Measurements from ENCODE around the gene POC1B.

POC1B gene

DNA sequence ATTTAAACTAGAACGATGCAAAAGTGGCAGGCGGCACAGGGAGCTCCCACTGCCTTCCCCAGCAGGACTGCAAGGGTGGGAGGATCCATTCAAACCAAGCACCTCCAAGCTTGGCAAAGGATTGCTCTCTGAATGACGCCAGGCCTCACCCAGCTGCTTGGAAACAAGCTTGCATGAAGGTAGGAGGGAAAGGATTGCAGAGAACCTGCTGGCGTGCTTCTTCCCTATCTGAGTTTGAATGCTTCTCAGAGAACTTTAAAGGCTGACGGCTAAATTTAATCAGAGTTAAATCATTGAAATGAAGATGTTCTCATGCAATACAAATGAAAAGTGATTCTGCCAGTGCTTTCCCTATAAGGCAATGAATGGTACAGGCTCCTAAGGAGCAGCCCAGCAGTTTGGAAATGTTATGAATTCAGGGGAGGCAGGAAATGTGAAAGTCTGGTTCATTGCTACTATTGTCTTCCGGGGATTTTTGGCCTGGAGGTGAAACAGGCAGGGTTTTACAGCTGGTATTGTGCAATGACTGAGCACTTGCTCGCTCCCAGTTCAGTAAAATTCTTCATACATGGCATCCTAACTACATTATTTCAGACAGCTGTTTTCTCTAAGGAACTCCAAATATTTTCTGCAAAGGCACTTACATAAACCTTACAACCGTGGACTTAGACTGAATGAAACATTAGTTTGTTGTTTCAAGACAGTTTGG lies 141.6 kb downstream of the POC1B start:
- H2BK120ac ChIP-seq (ENCODE audit: low read depth, low read length), result no peak overlapping the region
- no peak overlapping the region for H3K23ac ChIP-seq (ENCODE audit: low read length)
- H3K4me3 ChIP-seq (ENCODE audit: low read length), result no peak overlapping the region
- H2AK5ac ChIP-seq (ENCODE audit: low read length), result no peak overlapping the region
- H4K5ac ChIP-seq (ENCODE audit: low read length), result no peak overlapping the region
- H2BK5ac ChIP-seq (ENCODE audit: low read length), result no peak overlapping the region
- no peak overlapping the region for H3K4me2 ChIP-seq (ENCODE audit: low read length)
- H3K4ac ChIP-seq (ENCODE audit: low read depth, low read length), result no peak overlapping the region
- peaks cover 4% of the 10 kb centered on the region for H3K4me1 ChIP-seq (ENCODE audit: control insufficient read depth, low read depth, low read length)
- no peak overlapping the region for H4K8ac ChIP-seq (ENCODE audit: low read depth, low read length)
- WGBS (ENCODE audit: extremely low coverage, insufficient coverage, low lambda C conversion rate), result no CpG with 5 or more reads among the region's 8 CpGs
- DNase-seq, result peak; percentile 63
- H3K27me3 ChIP-seq (ENCODE audit: insufficient read depth, low read length, poor library complexity), result no peaks in the 10 kb centered on the region
- H3K9ac ChIP-seq (ENCODE audit: low read length), result no peak overlapping the region
- no peak overlapping the region for H2BK15ac ChIP-seq (replicated peaks; ENCODE audit: low read depth)
- H3K18ac ChIP-seq (ENCODE audit: low read length), result peak overlapping the region; percentile 2
- no peaks in the 10 kb centered on the region for H3K79me1 ChIP-seq (ENCODE audit: low read length)
- no peaks in the 10 kb centered on the region for H3K79me2 ChIP-seq (ENCODE audit: control insufficient read depth, insufficient read depth, low read length)
- no peaks in the 10 kb centered on the region for H3K36me3 ChIP-seq (ENCODE audit: control insufficient read depth, insufficient read depth, low read length)
- no peak overlapping the region for H3K27ac ChIP-seq (ENCODE audit: low read depth, low read length)
- H3K56ac ChIP-seq (ENCODE audit: low read length), result no peak overlapping the region

GRCh38 chr12:89383235-89384049 lies 142.4 kb downstream of the POC1B start:
- H3K36me3 ChIP-seq (ENCODE audit: control insufficient read depth, insufficient read depth, low read length), result no peaks in the 10 kb centered on the region
- no peak overlapping the region for H3K4me3 ChIP-seq (ENCODE audit: low read length)
- whole genome bisulfite sequencing (ENCODE audit: extremely low coverage, insufficient coverage, low lambda C conversion rate), result no CpG with 5 or more reads among the region's 6 CpGs
- DNase-seq, result no peak
- no peaks in the 10 kb centered on the region for H3K27me3 ChIP-seq (ENCODE audit: insufficient read depth, low read length, poor library complexity)
- no peak overlapping the region for H2BK120ac ChIP-seq (ENCODE audit: low read depth, low read length)
- no peak overlapping the region for H4K5ac ChIP-seq (ENCODE audit: low read length)
- no peaks in the 10 kb centered on the region for H3K79me1 ChIP-seq (ENCODE audit: low read length)
- no peak overlapping the region for H2AK5ac ChIP-seq (ENCODE audit: low read length)
- no peak overlapping the region for H3K18ac ChIP-seq (ENCODE audit: low read length)
- H2BK5ac ChIP-seq (ENCODE audit: low read length), result peak overlapping the region; percentile 43
- H3K79me2 ChIP-seq (ENCODE audit: control insufficient read depth, insufficient read depth, low read length), result no peaks in the 10 kb centered on the region
- no peak overlapping the region for H3K9ac ChIP-seq (ENCODE audit: low read length)
- H3K27ac ChIP-seq (ENCODE audit: low read depth, low read length), result no peak overlapping the region
- no peak overlapping the region for H3K4me2 ChIP-seq (ENCODE audit: low read length)
- H3K56ac ChIP-seq (ENCODE audit: low read length), result peak overlapping the region; percentile 40
- peaks cover 4% of the 10 kb centered on the region for H3K4me1 ChIP-seq (ENCODE audit: control insufficient read depth, low read depth, low read length)
- no peak overlapping the region for H3K4ac ChIP-seq (ENCODE audit: low read depth, low read length)
- H3K23ac ChIP-seq (ENCODE audit: low read length), result no peak overlapping the region
- H2BK15ac ChIP-seq (replicated peaks; ENCODE audit: low read depth), result no peak overlapping the region
- H4K8ac ChIP-seq (ENCODE audit: low read depth, low read length), result no peak overlapping the region

- Histone ChIP-seq H3K79me1 (ENCODE audit: low read length) (no peaks in the 10 kb centered on the region), H2AK5ac (ENCODE audit: low read length) (no peak overlapping the region), H4K5ac (ENCODE audit: low read length) (no peak overlapping the region), H3K27me3 (ENCODE audit: insufficient read depth, low read length, poor library complexity) (no peaks in the 10 kb centered on the region), H3K4ac (ENCODE audit: low read depth, low read length) (no peak overlapping the region), H3K79me2 (ENCODE audit: control insufficient read depth, insufficient read depth, low read length) (no peaks in the 10 kb centered on the region), H3K4me2 (ENCODE audit: low read length) (no peak overlapping the region), H2BK15ac (replicated peaks; ENCODE audit: low read depth) (no peak overlapping the region), H2BK120ac (ENCODE audit: low read depth, low read length) (no peak overlapping the region), H3K36me3 (ENCODE audit: control insufficient read depth, insufficient read depth, low read length) (no peaks in the 10 kb centered on the region), H3K4me3 (ENCODE audit: low read length) (no peak overlapping the region), H3K23ac (ENCODE audit: low read length) (no peak overlapping the region), H2BK5ac (ENCODE audit: low read length) (no peak overlapping the region), H3K27ac (ENCODE audit: low read depth, low read length) (no peak overlapping the region), H3K18ac (ENCODE audit: low read length) (no peak overlapping the region), H3K56ac (ENCODE audit: low read length) (no peak overlapping the region), H4K8ac (ENCODE audit: low read depth, low read length) (no peak overlapping the region), H3K4me1 (ENCODE audit: control insufficient read depth, low read depth, low read length) (peaks cover 4% of the 10 kb centered on the region), H3K9ac (ENCODE audit: low read length) (no peak overlapping the region)
- no peak for DNase-seq
- no CpG with 5 or more reads among the region's 5 CpGs for WGBS (ENCODE audit: extremely low coverage, insufficient coverage, low lambda C conversion rate)
Measured at GRCh38 chr12:89382328-89382727, 143.5 kb downstream of the POC1B start.

DNA sequence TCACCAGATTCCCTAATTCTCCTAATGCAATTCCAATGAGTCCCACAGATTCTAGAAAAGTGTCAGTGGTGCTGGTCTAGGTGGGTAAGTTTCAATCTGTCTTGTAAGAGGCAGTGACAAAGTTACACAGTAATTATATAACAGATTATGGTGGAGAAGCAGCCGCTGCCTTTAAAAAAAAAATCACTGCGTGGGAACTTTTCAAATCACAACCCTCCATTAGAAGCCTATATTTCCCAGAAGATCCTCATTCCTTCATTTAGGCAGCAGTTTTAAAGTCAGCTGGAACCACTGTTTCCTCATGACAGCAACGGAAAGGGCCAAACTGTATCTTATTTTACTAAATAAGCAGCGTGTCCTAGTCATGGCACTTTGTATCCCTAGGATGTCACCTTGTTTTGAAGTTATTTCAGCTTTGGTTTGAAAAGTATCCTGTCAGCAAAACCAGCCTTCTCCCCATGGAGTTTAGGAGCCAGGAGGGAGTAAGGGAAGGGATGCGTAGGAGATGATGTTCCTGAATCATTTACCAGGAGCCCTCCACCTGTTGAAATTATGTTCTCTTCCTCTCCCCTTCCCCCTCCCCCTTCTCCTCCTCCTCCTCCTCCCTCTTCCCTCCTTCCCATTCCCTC lies 145.9 kb downstream of the POC1B start:
- no peaks in the 10 kb centered on the region for H3K36me3 ChIP-seq (ENCODE audit: control insufficient read depth, insufficient read depth, low read length)
- H3K79me1 ChIP-seq (ENCODE audit: low read length), result no peaks in the 10 kb centered on the region
- no CpG with 5 or more reads among the region's 5 CpGs for WGBS (ENCODE audit: extremely low coverage, insufficient coverage, low lambda C conversion rate)
- H2BK120ac ChIP-seq (ENCODE audit: low read depth, low read length), result no peak overlapping the region
- H4K5ac ChIP-seq (ENCODE audit: low read length), result no peak overlapping the region
- no peak overlapping the region for H2BK15ac ChIP-seq (replicated peaks; ENCODE audit: low read depth)
- H3K23ac ChIP-seq (ENCODE audit: low read length), result no peak overlapping the region
- no peak overlapping the region for H2BK5ac ChIP-seq (ENCODE audit: low read length)
- no peak overlapping the region for H3K4ac ChIP-seq (ENCODE audit: low read depth, low read length)
- H3K4me3 ChIP-seq (ENCODE audit: low read length), result no peak overlapping the region
- H3K4me2 ChIP-seq (ENCODE audit: low read length), result no peak overlapping the region
- H4K8ac ChIP-seq (ENCODE audit: low read depth, low read length), result no peak overlapping the region
- no peak overlapping the region for H3K56ac ChIP-seq (ENCODE audit: low read length)
- H3K9ac ChIP-seq (ENCODE audit: low read length), result no peak overlapping the region
- DNase-seq, result no peak
- no peaks in the 10 kb centered on the region for H3K4me1 ChIP-seq (ENCODE audit: control insufficient read depth, low read depth, low read length)
- H3K18ac ChIP-seq (ENCODE audit: low read length), result peak overlapping the region; percentile 42
- no peaks in the 10 kb centered on the region for H3K27me3 ChIP-seq (ENCODE audit: insufficient read depth, low read length, poor library complexity)
- no peak overlapping the region for H3K27ac ChIP-seq (ENCODE audit: low read depth, low read length)
- H3K79me2 ChIP-seq (ENCODE audit: control insufficient read depth, insufficient read depth, low read length), result no peaks in the 10 kb centered on the region
- no peak overlapping the region for H2AK5ac ChIP-seq (ENCODE audit: low read length)

GRCh38 chr12:89379148-89379838 lies 146.6 kb downstream of the POC1B start:
- Histone ChIP-seq H3K79me2 (ENCODE audit: control insufficient read depth, insufficient read depth, low read length) (no peaks in the 10 kb centered on the region), H3K18ac (ENCODE audit: low read length) (peak overlapping the region; percentile 42), H3K9ac (ENCODE audit: low read length) (no peak overlapping the region), H2BK5ac (ENCODE audit: low read length) (no peak overlapping the region), H2AK5ac (ENCODE audit: low read length) (no peak overlapping the region), H3K56ac (ENCODE audit: low read length) (no peak overlapping the region), H3K27me3 (ENCODE audit: insufficient read depth, low read length, poor library complexity) (no peaks in the 10 kb centered on the region), H3K4ac (ENCODE audit: low read depth, low read length) (no peak overlapping the region), H3K4me2 (ENCODE audit: low read length) (no peak overlapping the region), H2BK15ac (replicated peaks; ENCODE audit: low read depth) (no peak overlapping the region), H3K79me1 (ENCODE audit: low read length) (no peaks in the 10 kb centered on the region), H4K8ac (ENCODE audit: low read depth, low read length) (no peak overlapping the region), H3K23ac (ENCODE audit: low read length) (no peak overlapping the region), H4K5ac (ENCODE audit: low read length) (no peak overlapping the region), H3K36me3 (ENCODE audit: control insufficient read depth, insufficient read depth, low read length) (no peaks in the 10 kb centered on the region), H3K27ac (ENCODE audit: low read depth, low read length) (no peak overlapping the region), H3K4me1 (ENCODE audit: control insufficient read depth, low read depth, low read length) (no peaks in the 10 kb centered on the region), H3K4me3 (ENCODE audit: low read length) (no peak overlapping the region), H2BK120ac (ENCODE audit: low read depth, low read length) (no peak overlapping the region)
- WGBS (ENCODE audit: extremely low coverage, insufficient coverage, low lambda C conversion rate), result no CpG with 5 or more reads among the region's 6 CpGs
- peak; percentile 61 for DNase-seq
